ENCODE measurements around the gene CAMKMT.

CAMKMT gene

GRCh38 chr2:44745922-44746766 lies 384.4 kb downstream of the CAMKMT start:
- no peak overlapping the region for H3K4me3 ChIP-seq (ENCODE audit: low read depth, low read length)
- no peak for TF ChIP-seq CTCF (IDR thresholded peaks at IDR 0.05; ENCODE audit: low read depth, low read length)

- no peak overlapping the region for H3K4me3 ChIP-seq (ENCODE audit: low read depth, low read length)
- TF ChIP-seq CTCF (IDR thresholded peaks at IDR 0.05; ENCODE audit: low read depth, low read length), result no peak
Measured at GRCh38 chr2:44746856-44747615, 385.3 kb downstream of the CAMKMT start.

- H3K4me3 ChIP-seq (ENCODE audit: low read depth, low read length), result no peak overlapping the region
- no peak for TF ChIP-seq CTCF (IDR thresholded peaks at IDR 0.05; ENCODE audit: low read depth, low read length)
Measured at GRCh38 chr2:44747794-44748193, 386.0 kb downstream of the CAMKMT start.

GRCh38 chr2:44751754-44752479 lies 390.2 kb downstream of the CAMKMT start:
- no peak for TF ChIP-seq CTCF (IDR thresholded peaks at IDR 0.05; ENCODE audit: low read depth, low read length)
- H3K4me3 ChIP-seq (ENCODE audit: low read depth, low read length), result no peak overlapping the region

- H3K4me3 ChIP-seq (ENCODE audit: low read depth, low read length), result no peak overlapping the region
- no peak for TF ChIP-seq CTCF (IDR thresholded peaks at IDR 0.05; ENCODE audit: low read depth, low read length)
Measured at GRCh38 chr2:44752761-44753160, 391.0 kb downstream of the CAMKMT start.

GRCh38 chr2:44753552-44754285 lies 392.0 kb downstream of the CAMKMT start:
- no peak for TF ChIP-seq CTCF (IDR thresholded peaks at IDR 0.05; ENCODE audit: low read depth, low read length)
- H3K4me3 ChIP-seq (ENCODE audit: low read depth, low read length), result no peak overlapping the region
